ENCODE results near the gene BICD1.

DNA sequence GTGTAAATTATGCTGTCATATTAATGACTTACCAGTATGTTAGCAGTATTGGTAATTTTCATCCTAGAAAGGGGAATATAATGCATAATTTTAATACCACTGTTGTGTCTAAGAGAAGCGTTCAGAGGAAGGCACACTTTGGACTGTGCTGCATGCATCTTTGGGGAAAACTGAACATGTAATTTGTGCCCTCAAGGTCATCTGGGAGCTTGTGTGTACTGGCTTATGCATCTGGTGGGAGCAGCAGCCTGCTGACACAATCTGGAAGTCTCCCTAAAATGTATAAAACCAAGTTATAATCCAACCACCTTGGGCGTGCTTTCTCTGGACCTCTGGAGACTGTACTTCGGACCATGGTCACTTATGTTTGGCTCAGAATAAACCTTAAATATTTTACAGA lies 306.8 kb downstream of the BICD1 start:
- TF ChIP-seq, protein P1, sequence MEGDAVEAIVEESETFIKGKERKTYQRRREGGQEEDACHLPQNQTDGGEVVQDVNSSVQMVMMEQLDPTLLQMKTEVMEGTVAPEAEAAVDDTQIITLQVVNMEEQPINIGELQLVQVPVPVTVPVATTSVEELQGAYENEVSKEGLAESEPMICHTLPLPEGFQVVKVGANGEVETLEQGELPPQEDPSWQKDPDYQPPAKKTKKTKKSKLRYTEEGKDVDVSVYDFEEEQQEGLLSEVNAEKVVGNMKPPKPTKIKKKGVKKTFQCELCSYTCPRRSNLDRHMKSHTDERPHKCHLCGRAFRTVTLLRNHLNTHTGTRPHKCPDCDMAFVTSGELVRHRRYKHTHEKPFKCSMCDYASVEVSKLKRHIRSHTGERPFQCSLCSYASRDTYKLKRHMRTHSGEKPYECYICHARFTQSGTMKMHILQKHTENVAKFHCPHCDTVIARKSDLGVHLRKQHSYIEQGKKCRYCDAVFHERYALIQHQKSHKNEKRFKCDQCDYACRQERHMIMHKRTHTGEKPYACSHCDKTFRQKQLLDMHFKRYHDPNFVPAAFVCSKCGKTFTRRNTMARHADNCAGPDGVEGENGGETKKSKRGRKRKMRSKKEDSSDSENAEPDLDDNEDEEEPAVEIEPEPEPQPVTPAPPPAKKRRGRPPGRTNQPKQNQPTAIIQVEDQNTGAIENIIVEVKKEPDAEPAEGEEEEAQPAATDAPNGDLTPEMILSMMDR (IDR thresholded peaks at IDR 0.05): no peak
- TF ChIP-seq POLR2A (IDR thresholded peaks at IDR 0.05): no peak

All from esophagus squamous epithelium (tissue), 4 donors.